HCEC 1CT (cell line): Measurements from ENCODE around the gene TTC22.

ENCODE experiments used
- DNase-seq: peaks from one replicate; pipeline ENCODE4 v3.0.0-alpha.2; 2017

Gene TTC22

GRCh38 chr1:54806931-54807611 lies 5.9 kb upstream of the TTC22 start:
- peak; percentile 20 for DNase-seq

GRCh38 chr1:54805981-54806381 lies 4.9 kb upstream of the TTC22 start:
- DNase-seq = no peak

GRCh38 chr1:54805466-54805865 lies 4.3 kb upstream of the TTC22 start:
- DNase-seq = no peak

GRCh38 chr1:54804471-54805132 lies 3.5 kb upstream of the TTC22 start:
- peak; percentile 28 for DNase-seq

GRCh38 chr1:54803761-54804470 lies 2.8 kb upstream of the TTC22 start:
- DNase-seq = peak; percentile 52

- DNase-seq = no peak
Measured at GRCh38 chr1:54800041-54800898, 853 bp downstream of the TTC22 start.

GRCh38 chr1:54798769-54799641 lies 2.1 kb downstream of the TTC22 start:
- DNase-seq = peak; percentile 18

GRCh38 chr1:54798206-54798605 lies 2.9 kb downstream of the TTC22 start:
- no peak for DNase-seq

- DNase-seq = no peak
Measured at GRCh38 chr1:54796902-54797301, 4.2 kb downstream of the TTC22 start.

GRCh38 chr1:54795841-54796468 lies 5.2 kb downstream of the TTC22 start:
- DNase-seq = no peak

GRCh38 chr1:54795356-54795665 lies 5.8 kb downstream of the TTC22 start:
- no peak for DNase-seq

GRCh38 chr1:54794451-54795355 lies 6.4 kb downstream of the TTC22 start:
- peak; percentile 28 for DNase-seq

GRCh38 chr1:54792686-54793282 lies 8.3 kb downstream of the TTC22 start:
- DNase-seq = no peak

- no peak for DNase-seq
Measured at GRCh38 chr1:54791880-54792522, 9.1 kb downstream of the TTC22 start.

- DNase-seq = no peak
Measured at GRCh38 chr1:54788459-54788858, 12.7 kb downstream of the TTC22 start.

GRCh38 chr1:54787604-54788003 lies 13.5 kb downstream of the TTC22 start:
- DNase-seq = no peak

GRCh38 chr1:54786778-54787177 lies 14.3 kb downstream of the TTC22 start:
- DNase-seq = no peak

- DNase-seq = no peak
Measured at GRCh38 chr1:54784066-54784465, 17.1 kb downstream of the TTC22 start.

- DNase-seq = no peak
Measured at GRCh38 chr1:54782588-54782987, 18.5 kb downstream of the TTC22 start.

GRCh38 chr1:54782156-54782555 lies 19.0 kb downstream of the TTC22 start:
- no peak for DNase-seq
